ENCODE measurements around the gene KLHL18.

Gene KLHL18

DNA sequence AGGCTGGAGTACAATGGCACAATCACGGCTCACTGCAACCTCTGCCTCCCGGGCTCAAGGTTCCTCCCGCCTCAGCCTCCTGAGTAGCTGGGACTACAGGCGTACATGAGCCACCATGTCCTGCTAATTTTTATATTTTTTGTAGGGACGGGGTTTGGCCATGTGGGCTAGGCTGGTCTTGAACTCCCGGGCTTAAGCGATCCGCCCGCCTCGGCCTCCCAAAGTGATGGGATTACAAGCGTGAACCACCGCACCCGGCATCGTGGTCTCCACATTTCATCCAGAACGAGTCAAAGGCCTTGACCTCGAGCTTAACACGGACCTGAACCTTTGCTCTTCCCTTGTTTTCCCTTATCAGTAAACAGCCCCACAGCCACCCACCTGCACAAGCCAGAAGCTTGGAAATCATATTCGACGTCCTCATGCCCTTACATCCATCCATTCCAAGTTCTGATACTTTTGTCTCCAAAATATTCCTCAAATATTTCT lies 96.7 kb downstream of the KLHL18 start:
- WGBS, 2 experiments (ENCODE audit: insufficient coverage in 2 of 2): 87 to 94% methylated on average over 17 to 19 of the region's 19 CpGs
- Histone ChIP-seq H3K9me3 (ENCODE audit: control insufficient read depth, low read length) (no peaks in the 10 kb centered on the region), H3K36me3 (ENCODE audit: control insufficient read depth, insufficient read depth, low read length) (peaks cover 7% of the 10 kb centered on the region), H3K27ac (ENCODE audit: low read depth, low read length, severe bottlenecking) (no peak overlapping the region), H3K4me1 (ENCODE audit: control insufficient read depth, insufficient read depth, low read length, poor library complexity, severe bottlenecking) (peaks cover 8% of the 10 kb centered on the region), H3K4me3 (ENCODE audit: extremely low read depth, insufficient read depth, low read length, poor library complexity, severe bottlenecking) (peak overlapping the region; percentile 95)

DNA sequence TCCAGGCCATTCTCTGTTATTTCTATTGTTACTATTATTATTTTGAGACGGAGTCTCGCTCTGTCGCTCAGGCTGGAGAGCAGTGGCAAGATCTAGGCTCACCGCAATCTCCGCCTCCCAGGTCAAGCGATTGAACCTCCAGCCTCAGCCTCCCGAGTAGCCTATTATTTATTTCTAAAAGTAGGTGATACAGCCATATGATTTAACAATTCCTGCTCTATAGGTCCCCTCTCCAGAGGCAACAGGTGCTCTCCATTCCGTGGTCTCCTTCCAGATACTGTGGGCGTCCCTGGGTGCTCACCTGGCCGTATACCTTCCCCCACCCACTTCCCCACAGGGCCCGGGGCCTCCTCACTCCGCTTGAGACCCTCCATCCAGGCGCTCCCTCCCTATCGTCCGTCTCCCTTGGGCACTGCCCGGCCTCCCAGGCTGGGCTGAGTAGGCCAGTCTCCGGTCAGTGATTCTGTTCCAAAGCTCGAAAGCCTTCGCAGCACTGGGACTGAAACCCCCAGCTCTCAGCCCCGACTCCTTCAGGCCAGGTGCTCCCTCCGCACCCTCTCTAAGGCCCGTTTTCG lies 97.4 kb downstream of the KLHL18 start:
- H3K36me3 ChIP-seq (ENCODE audit: control insufficient read depth, insufficient read depth, low read length): peaks cover 14% of the 10 kb centered on the region
- peak overlapping the region; percentile 98 for H3K27ac ChIP-seq (ENCODE audit: low read depth, low read length, severe bottlenecking)
- H3K4me3 ChIP-seq (ENCODE audit: extremely low read depth, insufficient read depth, low read length, poor library complexity, severe bottlenecking): peak overlapping the region; percentile 95
- H3K4me1 ChIP-seq (ENCODE audit: control insufficient read depth, insufficient read depth, low read length, poor library complexity, severe bottlenecking): peaks cover 8% of the 10 kb centered on the region
- WGBS, 2 experiments (ENCODE audit: insufficient coverage in 2 of 2): 0 to 6% methylated on average over 14 to 15 of the region's 23 CpGs
- H3K9me3 ChIP-seq (ENCODE audit: control insufficient read depth, low read length): no peaks in the 10 kb centered on the region

DNA sequence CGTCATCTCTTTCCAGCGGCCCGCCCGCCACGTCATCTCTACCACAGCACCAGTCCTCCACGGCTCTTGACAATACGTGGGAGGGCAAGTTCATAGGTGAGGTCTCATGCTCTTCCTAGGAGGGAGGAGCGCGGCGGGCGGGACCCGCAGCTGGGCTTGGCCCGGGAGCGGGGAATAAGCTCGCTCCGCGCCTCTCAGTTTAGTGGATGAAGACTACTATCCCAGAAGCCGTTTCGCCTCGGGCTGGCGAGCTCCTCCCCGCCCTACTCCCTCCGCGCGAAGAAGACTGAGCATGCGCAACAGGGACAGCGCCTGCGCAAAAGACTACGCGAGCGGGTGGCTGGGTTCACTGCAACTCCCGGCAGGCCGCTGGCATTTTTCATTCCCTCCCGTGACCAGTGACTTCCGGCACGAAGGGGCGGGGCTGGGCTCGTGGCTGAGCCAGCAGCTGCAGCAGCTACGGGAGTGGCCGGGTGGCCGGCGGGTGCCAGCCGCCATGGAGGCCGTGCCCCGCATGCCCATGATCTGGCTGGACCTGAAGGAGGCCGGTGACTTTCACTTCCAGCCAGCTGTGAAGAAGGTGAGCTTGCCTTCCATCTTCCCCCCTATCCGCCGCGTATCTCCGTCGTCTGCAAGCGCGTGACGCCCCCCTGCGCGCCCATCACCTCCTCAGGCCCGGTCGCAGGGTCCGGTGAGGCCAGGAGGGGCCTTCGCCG lies 98.0 kb downstream of the KLHL18 start, which contains the start of gene PTPN23:
TSS of gene PTPN23 (plus strand) at position 421 of the 716 bp plus-strand sequence. CDS start at position 497, 76 bp downstream.
- Histone ChIP-seq H3K4me3 (ENCODE audit: extremely low read depth, insufficient read depth, low read length, poor library complexity, severe bottlenecking) (peak within 1 kb of the TSS; percentile 95), H3K27ac (ENCODE audit: low read depth, low read length, severe bottlenecking) (peak within 1 kb of the TSS; percentile 98), H3K36me3 (ENCODE audit: control insufficient read depth, insufficient read depth, low read length) (peaks cover 19% of the 10 kb centered on the region), H3K9me3 (ENCODE audit: control insufficient read depth, low read length) (no peaks in the 10 kb centered on the region), H3K4me1 (ENCODE audit: control insufficient read depth, insufficient read depth, low read length, poor library complexity, severe bottlenecking) (peaks cover 8% of the 10 kb centered on the region)
- WGBS, 2 experiments (ENCODE audit: insufficient coverage in 2 of 2): 0% methylated on average over 45 to 48 of the region's 61 CpGs

DNA sequence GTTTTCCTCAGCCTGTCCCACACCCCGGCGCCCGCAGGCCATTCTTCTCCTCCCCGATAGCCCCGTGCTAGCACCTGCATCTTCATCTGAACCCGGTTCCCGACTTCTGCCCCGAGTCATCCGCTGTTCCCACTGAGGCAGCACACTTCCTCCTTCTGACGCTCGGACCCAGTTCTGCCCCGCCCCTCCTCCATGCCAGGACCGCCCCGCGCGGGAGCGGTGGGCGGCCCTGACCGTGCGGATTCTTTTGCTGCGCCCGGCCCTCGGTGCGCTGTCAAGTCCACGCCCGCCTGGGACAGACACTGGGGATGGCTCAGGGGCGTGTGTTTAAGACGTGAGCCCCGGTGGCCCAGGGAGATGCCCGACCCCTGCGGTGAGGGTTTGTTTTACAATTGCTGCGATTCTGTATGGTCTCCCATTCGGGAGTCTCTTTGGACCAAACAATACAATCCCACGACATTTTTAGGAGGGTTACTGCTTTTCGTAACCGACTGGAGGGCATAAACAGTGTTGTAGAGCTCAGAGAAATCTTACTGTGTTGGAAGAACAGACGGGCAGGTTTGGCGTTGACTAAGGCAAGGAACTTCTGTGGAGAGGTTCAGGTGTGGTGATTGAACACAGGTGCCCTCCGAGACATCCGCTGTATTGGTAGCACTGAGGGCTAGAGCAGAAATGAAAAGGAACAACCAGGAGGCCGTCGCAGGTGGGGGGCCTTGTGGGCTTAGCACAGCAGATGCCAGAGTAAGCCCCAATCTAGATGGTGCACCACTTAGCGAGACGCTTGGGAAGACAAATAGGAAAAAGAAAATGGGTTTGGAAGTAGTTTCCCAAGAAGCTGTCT lies 98.8 kb downstream of the KLHL18 start:
- Histone ChIP-seq H3K4me1 (ENCODE audit: control insufficient read depth, insufficient read depth, low read length, poor library complexity, severe bottlenecking) (peaks cover 8% of the 10 kb centered on the region), H3K27ac (ENCODE audit: low read depth, low read length, severe bottlenecking) (peak overlapping the region; percentile 98), H3K4me3 (ENCODE audit: extremely low read depth, insufficient read depth, low read length, poor library complexity, severe bottlenecking) (peak overlapping the region; percentile 95), H3K9me3 (ENCODE audit: control insufficient read depth, low read length) (no peaks in the 10 kb centered on the region), H3K36me3 (ENCODE audit: control insufficient read depth, insufficient read depth, low read length) (peaks cover 22% of the 10 kb centered on the region)
- WGBS, 2 experiments (ENCODE audit: insufficient coverage in 2 of 2): 5 to 15% methylated on average over 20 to 37 of the region's 44 CpGs

DNA sequence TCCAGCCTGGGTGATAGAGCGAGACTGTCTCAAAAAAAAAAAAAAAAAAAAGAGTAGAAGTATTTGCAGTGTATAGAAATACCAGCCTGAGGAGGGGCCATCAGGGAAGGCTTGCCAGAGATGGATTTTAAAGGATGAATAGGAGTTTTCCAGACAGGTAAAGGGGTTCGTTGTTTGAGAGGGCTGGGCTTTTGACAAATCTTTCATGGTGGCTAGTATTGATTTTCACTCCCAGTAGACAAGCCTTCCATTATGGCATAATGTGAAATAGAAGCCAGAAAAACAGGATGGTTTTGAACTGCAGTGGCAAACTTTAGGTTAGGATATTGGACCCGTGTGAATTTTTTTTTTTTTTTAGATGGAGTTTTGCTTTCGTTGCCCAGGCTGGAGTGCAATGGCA lies 101.7 kb downstream of the KLHL18 start:
- H3K9me3 ChIP-seq (ENCODE audit: control insufficient read depth, low read length): no peaks in the 10 kb centered on the region
- H3K4me1 ChIP-seq (ENCODE audit: control insufficient read depth, insufficient read depth, low read length, poor library complexity, severe bottlenecking): peaks cover 8% of the 10 kb centered on the region
- no peak overlapping the region for H3K4me3 ChIP-seq (ENCODE audit: extremely low read depth, insufficient read depth, low read length, poor library complexity, severe bottlenecking)
- H3K36me3 ChIP-seq (ENCODE audit: control insufficient read depth, insufficient read depth, low read length): peaks cover 45% of the 10 kb centered on the region
- H3K27ac ChIP-seq (ENCODE audit: low read depth, low read length, severe bottlenecking): no peak overlapping the region
- WGBS, 2 experiments (ENCODE audit: insufficient coverage in 2 of 2): 100% methylated on average over 2 of the region's 4 CpGs; no CpG with 5 or more reads in 1 of the 2 experiments

DNA sequence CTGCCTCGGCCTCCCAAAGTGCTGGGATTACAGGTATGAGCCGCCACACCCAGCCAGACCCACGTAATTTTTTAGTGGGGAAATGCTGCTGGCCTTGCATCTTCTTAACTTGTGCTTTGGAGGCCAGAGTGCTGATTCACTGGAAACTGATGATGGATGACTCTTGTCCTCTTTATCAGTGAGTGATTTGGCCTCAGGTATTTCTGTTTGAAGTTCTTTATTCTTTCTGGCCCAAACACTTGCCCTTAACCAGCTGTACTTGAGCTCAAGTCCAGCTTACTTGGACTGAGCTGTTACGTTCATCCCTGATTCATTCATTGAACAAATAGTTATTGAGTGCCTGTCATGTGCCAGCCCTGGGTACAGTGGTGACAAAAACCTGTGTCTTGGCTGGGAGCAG lies 102.3 kb downstream of the KLHL18 start:
- WGBS, 2 experiments (ENCODE audit: insufficient coverage in 2 of 2): 93 to 94% methylated on average over 4 of the region's 4 CpGs
- peaks cover 8% of the 10 kb centered on the region for H3K4me1 ChIP-seq (ENCODE audit: control insufficient read depth, insufficient read depth, low read length, poor library complexity, severe bottlenecking)
- H3K36me3 ChIP-seq (ENCODE audit: control insufficient read depth, insufficient read depth, low read length): peaks cover 45% of the 10 kb centered on the region
- H3K9me3 ChIP-seq (ENCODE audit: control insufficient read depth, low read length): no peaks in the 10 kb centered on the region
- no peak overlapping the region for H3K27ac ChIP-seq (ENCODE audit: low read depth, low read length, severe bottlenecking)
- no peak overlapping the region for H3K4me3 ChIP-seq (ENCODE audit: extremely low read depth, insufficient read depth, low read length, poor library complexity, severe bottlenecking)

DNA sequence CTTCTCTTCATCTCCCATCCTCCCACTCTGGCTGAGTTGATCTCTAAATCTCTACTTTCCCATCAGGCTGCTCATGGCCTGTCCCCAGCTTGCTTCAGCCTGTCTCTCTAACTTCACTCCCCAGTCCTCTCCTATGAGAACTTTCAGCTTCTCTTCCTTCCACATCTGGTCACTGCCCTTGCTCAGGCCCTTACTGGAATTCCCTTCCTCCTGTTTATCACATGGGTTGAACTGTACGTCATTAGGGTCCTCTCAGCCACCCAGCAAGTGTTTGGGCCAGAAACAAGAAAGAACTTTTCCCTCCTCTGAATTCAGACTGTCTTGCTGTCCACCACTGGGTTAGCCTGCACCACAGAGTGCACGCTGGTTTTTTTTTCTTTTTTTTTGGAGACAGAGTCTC lies 103.1 kb downstream of the KLHL18 start:
- Histone ChIP-seq H3K36me3 (ENCODE audit: control insufficient read depth, insufficient read depth, low read length) (peaks cover 50% of the 10 kb centered on the region), H3K9me3 (ENCODE audit: control insufficient read depth, low read length) (no peaks in the 10 kb centered on the region), H3K4me1 (ENCODE audit: control insufficient read depth, insufficient read depth, low read length, poor library complexity, severe bottlenecking) (peaks cover 8% of the 10 kb centered on the region), H3K4me3 (ENCODE audit: extremely low read depth, insufficient read depth, low read length, poor library complexity, severe bottlenecking) (no peak overlapping the region), H3K27ac (ENCODE audit: low read depth, low read length, severe bottlenecking) (no peak overlapping the region)
- 95 to 100% methylated on average over 2 of the region's 2 CpGs for WGBS, 2 experiments (ENCODE audit: insufficient coverage in 2 of 2)

DNA sequence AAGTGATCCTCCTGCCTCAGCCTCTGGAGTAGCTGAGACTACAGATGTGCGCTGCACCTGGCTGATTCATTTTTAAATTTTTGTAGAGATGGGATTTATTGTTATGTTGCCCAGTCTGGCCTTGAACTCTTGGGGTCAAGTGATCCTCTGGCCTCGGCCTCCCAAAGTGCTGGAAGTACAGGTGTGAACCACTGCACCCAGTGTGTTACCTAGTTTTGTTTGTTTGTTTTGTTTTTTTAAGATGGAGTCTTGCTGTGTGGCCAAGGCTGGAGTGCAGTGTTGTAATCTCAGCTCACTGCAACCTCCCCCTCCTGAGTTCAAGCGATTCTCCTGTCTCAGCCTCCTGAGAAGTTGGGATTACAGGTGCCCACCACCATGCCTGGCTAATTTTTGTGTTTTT lies 110.2 kb downstream of the KLHL18 start:
- 85 to 100% methylated on average over 3 of the region's 3 CpGs for WGBS, 2 experiments (ENCODE audit: insufficient coverage in 2 of 2)
- H3K4me3 ChIP-seq (ENCODE audit: extremely low read depth, insufficient read depth, low read length, poor library complexity, severe bottlenecking): no peak overlapping the region
- H3K4me1 ChIP-seq (ENCODE audit: control insufficient read depth, insufficient read depth, low read length, poor library complexity, severe bottlenecking): peaks cover 21% of the 10 kb centered on the region
- H3K36me3 ChIP-seq (ENCODE audit: control insufficient read depth, insufficient read depth, low read length): peaks cover 34% of the 10 kb centered on the region
- no peaks in the 10 kb centered on the region for H3K9me3 ChIP-seq (ENCODE audit: control insufficient read depth, low read length)
- no peak overlapping the region for H3K27ac ChIP-seq (ENCODE audit: low read depth, low read length, severe bottlenecking)

DNA sequence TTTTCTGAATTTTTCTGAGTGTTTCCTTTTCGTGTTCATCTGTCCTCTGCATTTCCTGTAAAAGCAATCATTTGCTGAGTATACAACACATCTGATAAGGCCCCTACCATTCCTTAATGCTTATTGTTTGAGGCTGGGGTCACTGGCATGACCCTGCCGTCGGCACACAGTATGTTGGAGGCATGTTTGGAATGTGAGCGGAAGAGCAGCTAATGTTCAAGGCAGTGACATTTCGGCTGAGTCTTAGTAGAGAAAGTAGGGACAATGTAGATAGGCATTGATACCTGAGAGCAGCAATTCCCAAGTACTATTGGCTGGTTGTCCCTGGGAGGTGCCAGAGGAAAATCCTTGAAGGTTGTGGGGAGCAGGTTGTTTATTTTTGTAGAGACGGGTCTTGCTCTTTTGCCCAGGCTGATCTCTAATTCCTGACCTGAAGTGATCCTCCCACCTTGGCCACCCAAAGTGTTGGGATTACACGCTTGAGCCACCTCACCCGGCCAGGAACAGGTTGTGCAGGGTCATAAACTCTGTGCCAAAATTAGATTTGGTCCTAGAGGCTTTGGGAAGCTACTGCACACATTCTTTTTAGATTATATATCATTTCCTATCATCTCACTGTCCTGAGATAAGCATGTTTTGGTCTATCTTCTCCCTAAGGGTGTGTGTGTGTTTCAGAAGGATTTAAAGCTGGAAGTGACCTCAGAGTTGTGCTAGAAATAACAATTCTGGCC lies 111.6 kb downstream of the KLHL18 start:
- Histone ChIP-seq H3K4me1 (ENCODE audit: control insufficient read depth, insufficient read depth, low read length, poor library complexity, severe bottlenecking) (peaks cover 30% of the 10 kb centered on the region), H3K4me3 (ENCODE audit: extremely low read depth, insufficient read depth, low read length, poor library complexity, severe bottlenecking) (no peak overlapping the region), H3K9me3 (ENCODE audit: control insufficient read depth, low read length) (no peaks in the 10 kb centered on the region), H3K27ac (ENCODE audit: low read depth, low read length, severe bottlenecking) (peak overlapping the region; percentile 82), H3K36me3 (ENCODE audit: control insufficient read depth, insufficient read depth, low read length) (peaks cover 34% of the 10 kb centered on the region)
- WGBS, 2 experiments (ENCODE audit: insufficient coverage in 2 of 2): 69 to 81% methylated on average over 3 to 7 of the region's 8 CpGs

DNA sequence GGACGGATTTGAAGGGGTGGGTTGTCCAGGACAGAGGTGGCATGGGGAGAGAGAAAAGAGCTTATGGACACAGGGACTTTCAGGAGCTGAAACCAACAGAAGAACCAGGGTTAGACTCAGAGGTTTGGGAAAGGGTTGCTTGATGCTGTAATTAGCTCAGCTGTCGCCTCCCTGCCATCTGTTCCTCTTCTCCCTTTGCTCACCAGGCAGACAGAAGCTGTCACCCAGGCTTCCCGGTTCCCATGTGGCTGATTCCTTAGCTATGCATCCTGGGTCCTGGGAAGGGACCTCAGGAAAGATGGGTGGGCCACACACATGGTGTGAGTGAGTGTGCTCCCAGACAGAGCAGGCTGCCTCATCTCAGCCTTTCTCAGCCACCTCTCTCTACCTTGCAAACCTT lies 112.1 kb downstream of the KLHL18 start:
- no peaks in the 10 kb centered on the region for H3K9me3 ChIP-seq (ENCODE audit: control insufficient read depth, low read length)
- H3K27ac ChIP-seq (ENCODE audit: low read depth, low read length, severe bottlenecking): peak overlapping the region; percentile 82
- peaks cover 37% of the 10 kb centered on the region for H3K36me3 ChIP-seq (ENCODE audit: control insufficient read depth, insufficient read depth, low read length)
- H3K4me3 ChIP-seq (ENCODE audit: extremely low read depth, insufficient read depth, low read length, poor library complexity, severe bottlenecking): no peak overlapping the region
- H3K4me1 ChIP-seq (ENCODE audit: control insufficient read depth, insufficient read depth, low read length, poor library complexity, severe bottlenecking): peaks cover 30% of the 10 kb centered on the region
- 93 to 94% methylated on average over 1 to 3 of the region's 3 CpGs for WGBS, 2 experiments (ENCODE audit: insufficient coverage in 2 of 2)

Data from mesodermal cell (in vitro differentiated cells).